Fibroblast of skin of right quadriceps (primary cell): ENCODE measurements around the gene TBC1D2B.

Experiments used
- DNase-seq: peaks from one replicate; pipeline ENCODE4 v3.0.0-alpha.2; 2013

Gene TBC1D2B

GRCh38 chr15:78052001-78052401 is 25.5 kb downstream of the TBC1D2B start:
- DNase-seq = peak; percentile 57

DNA sequence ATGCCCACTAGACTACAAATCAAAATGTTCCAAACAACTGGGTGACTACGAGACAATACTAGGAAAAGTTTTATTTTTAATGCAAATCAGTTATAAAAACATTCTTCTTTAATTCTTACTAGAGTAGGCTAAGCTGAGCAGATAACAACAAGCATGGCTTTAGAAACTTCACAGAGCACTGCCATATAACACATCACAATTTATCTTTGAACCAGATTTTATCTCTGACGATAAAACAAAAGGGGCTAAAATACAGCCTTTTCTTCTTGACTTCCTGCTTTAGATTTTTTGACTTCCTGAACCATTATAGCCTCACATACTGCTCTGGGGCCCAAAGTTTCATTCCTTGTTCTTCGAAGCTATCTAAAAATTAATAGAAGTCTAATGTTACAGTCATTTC is 25.9 kb downstream of the TBC1D2B start:
- no peak for DNase-seq

DNA sequence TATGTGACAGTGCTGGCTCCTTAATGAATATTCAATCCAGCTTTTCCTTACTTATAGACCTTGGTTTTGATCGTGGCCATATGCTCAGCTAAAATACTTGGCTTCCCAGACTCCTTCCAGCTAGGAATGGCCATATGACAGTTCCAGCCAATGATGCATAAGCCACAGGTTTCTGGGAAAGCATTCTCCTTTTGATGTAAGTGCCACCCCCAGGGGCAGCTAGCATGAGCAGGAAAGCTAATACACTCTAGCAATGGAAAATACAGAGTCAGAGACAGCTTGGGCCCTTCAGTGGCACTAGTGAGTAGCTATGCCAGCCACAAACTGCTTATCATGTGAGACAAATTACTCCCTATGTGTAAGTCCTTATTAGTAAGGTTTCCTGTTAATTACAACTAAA is 26.7 kb downstream of the TBC1D2B start:
- DNase-seq = no peak

GRCh38 chr15:78050441-78050809 is 27.1 kb downstream of the TBC1D2B start:
- no peak for DNase-seq

- peak; percentile 86 for DNase-seq
These were observed 27.6 kb downstream of the TBC1D2B start for GRCh38 chr15:78049691-78050440.

DNA sequence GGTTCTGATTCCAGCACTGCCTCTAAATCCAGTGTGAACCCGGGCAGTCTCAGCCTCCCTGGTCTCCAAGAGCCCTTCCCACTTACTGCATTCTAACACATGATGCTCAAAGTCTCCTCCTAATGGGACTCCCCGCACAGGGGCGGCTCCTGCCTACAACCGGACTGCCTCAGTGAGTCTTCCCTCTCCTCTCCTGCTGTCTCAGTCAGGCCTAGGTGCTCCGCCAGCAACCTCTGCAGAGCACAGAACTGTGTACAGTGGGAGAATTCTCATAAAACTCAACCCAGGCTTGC is 28.9 kb downstream of the TBC1D2B start:
- no peak for DNase-seq

- DNase-seq = peak; percentile 79
These were observed 29.5 kb downstream of the TBC1D2B start for GRCh38 chr15:78047761-78048627.

GRCh38 chr15:78046796-78047341 is 30.6 kb downstream of the TBC1D2B start:
- no peak for DNase-seq

DNA sequence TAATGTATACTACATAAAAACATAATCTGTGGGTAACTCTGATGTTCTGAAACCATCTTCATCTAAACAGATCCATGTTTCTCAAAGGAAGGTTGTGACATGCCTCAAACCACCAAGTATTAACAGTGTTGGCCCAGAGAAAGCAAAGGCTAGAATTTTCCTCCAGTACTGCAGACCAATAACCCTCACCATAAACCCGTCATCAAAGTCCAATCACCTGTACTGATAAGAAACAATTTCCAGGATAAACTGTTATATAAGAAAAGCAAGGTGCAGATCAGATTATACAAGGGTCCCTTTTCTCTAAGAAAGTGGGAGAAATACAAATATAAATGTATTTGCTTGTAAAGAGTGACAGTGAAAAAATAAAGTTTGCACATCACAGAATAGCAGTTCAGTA is 32.3 kb downstream of the TBC1D2B start:
- no peak for DNase-seq

DNA sequence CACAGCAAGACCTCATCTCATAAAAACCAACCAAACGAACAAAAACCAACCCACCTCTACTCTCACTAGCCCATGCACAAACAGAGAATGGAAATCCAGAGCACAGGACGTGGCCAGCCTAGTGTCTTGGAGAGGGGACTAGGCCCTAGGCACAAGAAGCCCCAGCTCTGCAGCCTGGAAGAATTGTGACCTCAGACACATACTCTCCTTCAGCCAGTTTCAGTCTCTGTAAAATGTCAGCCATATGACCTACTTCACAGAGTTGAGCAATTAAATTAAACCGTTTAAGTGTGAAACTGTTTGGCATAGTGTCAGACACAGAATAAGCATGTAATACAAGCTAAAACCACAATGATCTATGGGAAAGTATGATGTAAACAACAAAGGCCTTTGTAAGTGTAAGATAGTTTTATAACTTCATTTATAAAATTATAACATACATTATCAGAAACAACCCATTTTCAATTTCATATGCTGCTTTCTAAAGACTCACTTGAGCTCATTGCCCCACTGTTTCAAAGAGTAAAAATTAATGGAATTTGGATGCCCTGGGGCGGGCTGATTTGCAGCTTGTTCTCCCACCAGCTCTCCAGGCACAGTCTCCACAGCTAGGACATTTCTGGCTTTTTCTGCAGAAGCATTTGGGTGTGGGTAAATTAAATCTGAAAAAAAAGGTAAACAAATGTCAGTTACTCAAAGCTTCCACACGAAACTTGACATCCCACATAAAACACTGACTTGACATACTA is 32.9 kb downstream of the TBC1D2B start:
- no peak for DNase-seq

DNA sequence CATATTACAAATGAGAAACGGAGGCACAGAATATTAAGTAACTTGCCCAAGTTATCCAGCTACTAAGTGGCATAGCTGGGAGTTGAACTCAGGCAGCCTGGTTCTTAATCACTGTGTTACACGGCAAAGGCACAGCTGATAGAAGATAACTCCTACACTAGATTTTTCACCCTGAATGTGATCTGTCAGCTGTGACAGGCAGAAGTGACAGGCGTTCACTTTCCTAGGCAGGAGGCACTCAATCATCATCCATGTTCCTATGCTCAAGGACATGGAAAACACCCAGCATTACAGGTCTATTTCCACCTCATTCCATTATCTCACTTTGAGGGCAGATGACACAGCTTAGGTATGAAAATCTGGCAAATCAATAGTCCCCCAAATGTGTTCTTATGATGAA is 35.6 kb downstream of the TBC1D2B start:
- DNase-seq = no peak

DNA sequence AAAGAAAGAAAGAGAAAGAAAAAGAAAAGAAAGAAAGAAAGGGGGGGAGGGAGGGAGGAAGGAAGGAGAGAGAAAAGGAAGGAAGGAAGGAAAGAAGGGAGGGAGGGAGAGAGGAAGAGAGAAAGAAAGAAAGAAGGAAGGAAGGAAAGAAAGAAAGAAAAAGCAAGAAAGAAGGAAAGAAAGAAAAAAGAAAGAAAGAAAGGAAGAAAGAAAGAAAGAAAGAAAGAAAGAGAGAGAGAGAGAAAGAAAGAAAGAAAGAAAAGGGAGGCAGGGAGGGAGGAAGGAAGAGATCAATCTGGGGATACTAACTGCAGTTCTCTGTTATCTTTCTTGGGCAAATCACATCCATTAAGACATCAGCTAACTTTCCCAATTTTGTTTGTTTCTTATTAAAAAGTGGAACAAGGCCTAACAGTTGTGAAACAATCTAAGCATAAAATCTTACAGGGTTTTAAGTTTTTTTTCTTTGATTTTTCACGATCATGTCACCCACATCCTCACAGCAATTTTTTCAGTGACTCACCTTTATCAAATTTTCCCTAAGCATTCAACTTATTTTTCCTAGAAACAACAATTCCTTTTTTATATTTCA is 36.8 kb downstream of the TBC1D2B start:
- DNase-seq = no peak

GRCh38 chr15:78038585-78039247 is 38.8 kb downstream of the TBC1D2B start:
- no peak for DNase-seq

GRCh38 chr15:78037779-78038305 is 39.7 kb downstream of the TBC1D2B start:
- no peak for DNase-seq

DNA sequence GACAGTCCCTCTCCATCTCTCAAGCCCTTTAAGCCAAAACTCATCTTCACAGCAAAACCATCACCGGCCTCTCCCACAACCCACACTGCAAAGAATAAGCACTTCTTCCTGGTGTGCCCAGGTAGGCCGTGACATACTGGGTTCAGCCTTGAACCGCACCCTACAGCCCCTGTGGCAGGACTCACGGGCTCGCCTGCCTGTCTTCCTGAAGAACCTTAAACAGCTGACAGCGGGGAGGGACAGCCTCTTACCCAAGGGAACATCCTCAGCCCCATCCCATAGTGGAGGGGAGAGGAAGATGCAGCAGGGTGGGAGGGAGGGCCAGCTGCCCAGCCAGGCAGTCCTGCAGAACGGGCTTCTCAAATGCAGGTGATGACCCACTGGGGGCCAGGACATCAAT is 40.2 kb downstream of the TBC1D2B start:
- DNase-seq = no peak

GRCh38 chr15:78035861-78036476 is 41.5 kb downstream of the TBC1D2B start:
- no peak for DNase-seq

- no peak for DNase-seq
These were observed 42.2 kb downstream of the TBC1D2B start for GRCh38 chr15:78035321-78035751.

DNA sequence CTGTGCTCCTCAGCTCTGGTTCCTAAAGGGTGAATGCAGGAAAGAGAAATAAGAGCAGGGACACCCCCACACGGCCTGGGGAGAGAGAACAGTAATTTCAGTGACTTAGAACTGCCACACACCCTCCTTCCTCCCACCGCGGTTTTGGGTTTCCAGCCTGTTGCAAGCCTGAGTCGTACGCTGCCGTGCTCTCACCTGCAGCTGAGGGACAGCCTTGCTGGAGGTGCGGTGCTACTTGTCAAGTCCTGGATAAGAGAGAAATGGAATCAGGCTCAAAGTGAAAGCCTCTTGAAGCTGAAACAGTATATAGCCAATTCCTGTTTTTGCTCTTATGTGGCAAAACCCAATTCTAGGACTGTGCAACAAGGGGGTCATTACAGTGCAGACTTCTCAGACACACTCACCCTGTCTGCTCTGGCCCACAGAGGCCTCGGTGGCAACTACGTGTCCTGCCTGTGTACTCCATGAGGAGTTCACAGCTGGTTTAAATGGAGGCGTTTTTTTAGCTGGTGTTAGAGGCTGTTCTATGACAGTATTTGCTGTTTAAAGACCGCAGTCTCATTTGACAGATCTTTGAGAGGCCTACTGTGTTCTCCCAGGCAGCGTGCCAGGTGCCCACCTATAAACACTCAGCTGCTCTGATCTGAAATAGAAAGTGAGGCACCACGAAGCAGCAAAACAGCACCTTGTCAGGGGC is 42.9 kb downstream of the TBC1D2B start:
- no peak for DNase-seq

GRCh38 chr15:78033864-78034263 is 43.6 kb downstream of the TBC1D2B start:
- peak; percentile 53 for DNase-seq

- no peak for DNase-seq
These were observed 44.8 kb downstream of the TBC1D2B start for GRCh38 chr15:78032671-78033070.

GRCh38 chr15:78024883-78025282 is 52.6 kb downstream of the TBC1D2B start:
- DNase-seq = no peak
